AG04449 (cell line): ENCODE data around the gene ATOH1.

Source experiments
- CTCF ChIA-PET: fragments of 350-600 bp; formaldehyde crosslinking; extraction: SDS; loops from one replicate; lab custom pipeline; 2021; ENCODE audit warnings: antibody characterized with exemption; lab: Yijun Ruan, JAX
- POLR2A ChIA-PET: fragments of 400-600, 350-600 bp; formaldehyde crosslinking; extraction: SDS; loops from one replicate; lab custom pipeline; 2020; ENCODE audit warnings: antibody characterized with exemption, inconsistent platforms; lab: Yijun Ruan, JAX
- DNase-seq: peaks from one replicate; pipeline ENCODE4 v3.0.0-alpha.2; 2010; ENCODE audit warnings: low read depth, low spot score
- H3K4me3 ChIP-seq: 2 replicates; pipeline ENCODE4 v1.5.1; 2011; ENCODE audit warnings: low read depth, mild to moderate bottlenecking, control low read depth, low read length
- CTCF ChIP-seq: IDR thresholded peaks from one replicate; pipeline ENCODE4 v1.5.1; 2011; ENCODE audit warnings: mild to moderate bottlenecking, moderate library complexity, low read length, control low read depth, inconsistent platforms; ENCODE audit not compliant: insufficient read depth; ENCODE audit errors: missing control alignments

ATOH1 gene

GRCh38 chr4:93843772-93844171 is 15.2 kb downstream of the ATOH1 start:
- CTCF ChIA-PET, result no interaction called here
- H3K4me3 ChIP-seq, result no peak overlapping the region
- TF ChIP-seq CTCF, result no peak
- no peak for DNase-seq
- POLR2A ChIA-PET, result no interaction called here

- DNase-seq, result no peak
- POLR2A ChIA-PET, result no interaction called here
- H3K4me3 ChIP-seq, result no peak overlapping the region
- no peak for TF ChIP-seq CTCF
- CTCF ChIA-PET, result no interaction called here
Observed at GRCh38 chr4:93852680-93853079, 24.1 kb downstream of the ATOH1 start.

- CTCF ChIA-PET, result no interaction called here
- no peak for TF ChIP-seq CTCF
- POLR2A ChIA-PET, result no interaction called here
- no peak overlapping the region for H3K4me3 ChIP-seq
- no peak for DNase-seq
Observed at GRCh38 chr4:93855926-93856325, 27.4 kb downstream of the ATOH1 start.

- TF ChIP-seq CTCF, result no peak
- CTCF ChIA-PET, result no interaction called here
- DNase-seq, result no peak
- POLR2A ChIA-PET, result no interaction called here
- no peak overlapping the region for H3K4me3 ChIP-seq
Observed at GRCh38 chr4:93865650-93866049, 37.1 kb downstream of the ATOH1 start.

GRCh38 chr4:93867416-93868001 is 39.0 kb downstream of the ATOH1 start:
- ChIA-PET CTCF (no interaction called here), POLR2A (no interaction called here)
- no peak for TF ChIP-seq CTCF

GRCh38 chr4:93870876-93871458 is 42.4 kb downstream of the ATOH1 start:
- ChIA-PET POLR2A (no interaction called here), CTCF (no interaction called here)
- H3K4me3 ChIP-seq, result no peak overlapping the region
- DNase-seq, result no peak
- no peak for TF ChIP-seq CTCF

More at GRCh38 chr4:93867416-93868001, 39.0 kb downstream of the ATOH1 start:
- no peak overlapping the region for H3K4me3 ChIP-seq
- no peak for DNase-seq
